ENCODE results near the gene UNC50.
"Not testable (repeated sequence)": the region's sequence is repeated elsewhere in the genome, so short reads cannot be mapped to it uniquely, and the experiment has no call there.

The UNC50 gene

GRCh38 chr2:98608962-98609604, 694 bp downstream of the UNC50 start:
- DNase-seq (ENCODE audit: low read depth in 4 of 4, low spot score in 1 of 4): no peak

GRCh38 chr2:98614024-98614739, 5.8 kb downstream of the UNC50 start:
- DNase-seq (ENCODE audit: low read depth in 4 of 4, low spot score in 1 of 4): no peak

GRCh38 chr2:98615481-98615880, 7.1 kb downstream of the UNC50 start:
- no peak for DNase-seq (ENCODE audit: low read depth in 4 of 4, low spot score in 1 of 4)

GRCh38 chr2:98617149-98617548, 8.8 kb downstream of the UNC50 start:
- no peak for DNase-seq (ENCODE audit: low read depth in 4 of 4, low spot score in 1 of 4)

GRCh38 chr2:98623657-98624056, 15.3 kb downstream of the UNC50 start:
- no peak for DNase-seq (ENCODE audit: low read depth in 4 of 4, low spot score in 1 of 4)

- no peak for DNase-seq (ENCODE audit: low read depth in 4 of 4, low spot score in 1 of 4)
Measured at GRCh38 chr2:98632351-98632750, 24.0 kb downstream of the UNC50 start.

GRCh38 chr2:98634406-98635092, 26.2 kb downstream of the UNC50 start:
- peak in 2 of 4 experiments; percentile 21 to 31 for DNase-seq (ENCODE audit: low read depth in 4 of 4, low spot score in 1 of 4)

GRCh38 chr2:98637401-98638147, 29.2 kb downstream of the UNC50 start:
- DNase-seq (ENCODE audit: low read depth in 4 of 4, low spot score in 1 of 4): peak in 2 of 4 experiments; percentile 14 to 26

- DNase-seq (ENCODE audit: low read depth in 4 of 4, low spot score in 1 of 4): no peak
Measured at GRCh38 chr2:98643496-98644100, 35.2 kb downstream of the UNC50 start.

GRCh38 chr2:98647636-98648035, 39.2 kb downstream of the UNC50 start:
- DNase-seq (ENCODE audit: low read depth in 4 of 4, low spot score in 1 of 4): no peak

- DNase-seq (ENCODE audit: low read depth in 4 of 4, low spot score in 1 of 4): no peak
Measured at GRCh38 chr2:98648451-98648850, 40.1 kb downstream of the UNC50 start.

GRCh38 chr2:98649135-98649991, 41.0 kb downstream of the UNC50 start:
- peak; percentile 48 to 72 (median 64) for DNase-seq (ENCODE audit: low read depth in 4 of 4, low spot score in 1 of 4)

- DNase-seq (ENCODE audit: low read depth in 4 of 4, low spot score in 1 of 4): no peak
Measured at GRCh38 chr2:98649992-98650375, 41.6 kb downstream of the UNC50 start.

- DNase-seq (ENCODE audit: low read depth in 4 of 4, low spot score in 1 of 4): no peak
Measured at GRCh38 chr2:98650998-98651397, 42.6 kb downstream of the UNC50 start.

- DNase-seq (ENCODE audit: low read depth in 4 of 4, low spot score in 1 of 4): no peak
Measured at GRCh38 chr2:98654699-98655495, 46.5 kb downstream of the UNC50 start.

- no peak for DNase-seq (ENCODE audit: low read depth in 4 of 4, low spot score in 1 of 4)
Measured at GRCh38 chr2:98656800-98657199, 48.4 kb downstream of the UNC50 start.

- no peak for DNase-seq (ENCODE audit: low read depth in 4 of 4, low spot score in 1 of 4)
Measured at GRCh38 chr2:98658816-98659490, 50.6 kb downstream of the UNC50 start.

- DNase-seq (ENCODE audit: low read depth in 4 of 4, low spot score in 1 of 4): not testable (repeated sequence)
Measured at GRCh38 chr2:98659491-98659840, 51.1 kb downstream of the UNC50 start.
